Activated T-cell treated with anti-CD3 and anti-CD28 coated beads for 24 hours (primary cell): ENCODE data around the gene U2AF1L4.

Experiments used
- DNase-seq: peaks from one replicate; pipeline ENCODE4 v3.0.0-alpha.2; 2020; ENCODE audit warnings: low read depth

Gene U2AF1L4

DNA sequence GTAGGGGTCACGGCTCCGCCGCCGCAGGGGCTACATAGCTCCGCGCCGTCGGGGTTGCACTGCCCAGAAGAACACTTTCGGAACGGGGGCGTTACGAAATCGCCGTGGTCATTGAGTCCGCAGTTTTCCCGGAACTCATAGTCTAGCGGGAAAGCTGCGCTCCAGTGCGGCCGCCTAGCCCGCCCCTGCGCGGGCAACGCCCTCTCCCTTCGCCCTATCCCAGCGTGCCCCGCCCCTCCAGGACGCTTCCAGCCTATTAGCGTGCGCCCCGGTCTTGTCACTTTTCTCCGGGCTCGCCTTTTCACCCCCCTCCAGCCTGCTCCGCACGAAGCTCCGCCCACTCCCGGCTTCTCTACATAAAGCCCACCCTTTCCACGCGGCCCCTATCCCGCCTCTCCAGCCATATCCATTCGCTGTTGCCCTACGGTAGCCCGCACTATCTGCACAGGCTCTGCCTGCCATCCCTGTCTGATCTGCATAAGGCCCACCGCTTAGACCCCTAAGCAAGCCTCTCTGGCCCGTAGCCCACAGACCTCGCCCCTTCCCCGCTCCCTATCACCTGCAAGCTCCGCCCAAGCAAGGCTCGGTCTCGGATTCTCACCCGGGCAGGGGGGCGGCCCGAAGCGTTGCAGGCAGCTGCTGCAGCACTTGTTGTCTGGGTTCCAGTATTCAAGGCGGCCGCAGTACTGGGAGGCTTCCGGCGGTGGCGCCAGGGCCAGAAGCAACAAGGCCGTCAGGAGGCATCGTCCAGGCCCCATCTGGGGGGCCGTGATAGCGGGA is 4.6 kb downstream of the U2AF1L4 start:
- peak; percentile 93 for DNase-seq

DNA sequence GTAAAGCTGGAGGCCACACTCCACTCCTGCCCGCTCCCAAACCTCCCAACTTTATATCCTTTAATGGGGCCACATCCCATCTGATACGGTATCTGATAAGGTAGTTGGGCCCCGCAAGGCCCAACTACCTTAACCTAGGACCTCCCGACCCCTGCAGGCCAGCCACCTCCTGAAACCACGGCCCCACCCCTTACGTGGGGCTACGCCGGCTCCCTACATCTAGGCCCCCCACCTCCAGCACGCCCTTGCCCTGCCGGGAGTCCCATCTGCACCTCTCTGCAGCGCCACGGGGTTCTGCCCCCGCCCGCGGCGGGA is 5.2 kb downstream of the U2AF1L4 start:
- DNase-seq: no peak

DNA sequence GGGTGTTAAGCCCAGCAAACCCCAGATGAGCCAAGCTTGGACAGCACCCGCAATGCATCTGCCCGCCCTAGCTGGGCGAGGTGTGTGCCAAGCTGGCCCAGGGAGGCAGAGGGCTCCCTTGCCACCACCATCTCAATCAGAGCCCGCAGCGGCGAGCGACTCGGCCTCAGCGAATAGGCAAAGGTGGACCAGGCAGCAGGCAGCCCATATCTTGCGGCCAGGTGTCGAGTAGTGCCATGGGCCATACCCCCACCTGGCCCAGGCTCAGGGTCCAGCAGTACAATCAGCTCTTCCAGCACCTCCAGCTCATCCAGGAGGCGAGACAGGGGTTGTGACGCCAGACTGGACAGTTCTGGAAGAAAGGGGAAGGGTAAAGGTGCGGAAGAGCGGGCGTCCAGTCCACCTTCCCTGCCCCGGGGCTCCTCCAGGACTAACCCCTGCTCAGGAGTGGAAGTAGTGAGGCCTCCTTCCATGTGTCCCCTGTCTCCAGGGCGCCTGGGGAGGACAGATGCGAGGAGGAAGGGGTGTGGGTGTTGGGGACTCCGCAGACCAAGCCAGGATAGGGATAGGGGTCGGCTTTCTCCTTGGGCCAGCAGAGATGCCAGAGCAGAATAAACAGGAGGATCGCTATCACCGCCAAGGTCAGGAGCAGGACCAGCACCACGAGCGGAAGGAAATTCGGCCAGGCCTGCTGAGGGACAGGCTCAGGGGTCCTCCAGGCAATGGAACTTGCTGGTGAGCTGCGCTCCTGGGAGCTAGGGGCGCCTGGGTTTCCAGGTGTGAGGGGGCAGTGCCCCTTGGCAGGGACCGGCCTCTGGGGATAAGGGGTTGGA is 5.7 kb downstream of the U2AF1L4 start:
- DNase-seq: no peak

DNA sequence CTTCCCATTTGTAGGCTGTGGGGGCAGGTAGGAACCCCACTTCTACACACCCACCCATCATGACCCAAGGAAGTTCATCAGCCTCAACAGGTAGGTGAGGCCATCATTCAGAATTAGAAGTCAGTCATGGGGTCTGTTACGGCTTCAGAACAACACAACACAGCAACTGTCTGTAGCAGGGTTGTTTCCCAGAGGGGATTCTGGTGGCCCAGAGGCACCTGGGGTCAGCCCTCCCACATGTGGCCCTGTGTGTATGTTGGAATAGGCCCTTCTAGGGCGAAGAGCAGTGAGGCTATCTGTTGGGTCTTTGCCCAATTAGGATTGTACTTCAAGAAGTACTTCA is 6.4 kb downstream of the U2AF1L4 start:
- no peak for DNase-seq

DNA sequence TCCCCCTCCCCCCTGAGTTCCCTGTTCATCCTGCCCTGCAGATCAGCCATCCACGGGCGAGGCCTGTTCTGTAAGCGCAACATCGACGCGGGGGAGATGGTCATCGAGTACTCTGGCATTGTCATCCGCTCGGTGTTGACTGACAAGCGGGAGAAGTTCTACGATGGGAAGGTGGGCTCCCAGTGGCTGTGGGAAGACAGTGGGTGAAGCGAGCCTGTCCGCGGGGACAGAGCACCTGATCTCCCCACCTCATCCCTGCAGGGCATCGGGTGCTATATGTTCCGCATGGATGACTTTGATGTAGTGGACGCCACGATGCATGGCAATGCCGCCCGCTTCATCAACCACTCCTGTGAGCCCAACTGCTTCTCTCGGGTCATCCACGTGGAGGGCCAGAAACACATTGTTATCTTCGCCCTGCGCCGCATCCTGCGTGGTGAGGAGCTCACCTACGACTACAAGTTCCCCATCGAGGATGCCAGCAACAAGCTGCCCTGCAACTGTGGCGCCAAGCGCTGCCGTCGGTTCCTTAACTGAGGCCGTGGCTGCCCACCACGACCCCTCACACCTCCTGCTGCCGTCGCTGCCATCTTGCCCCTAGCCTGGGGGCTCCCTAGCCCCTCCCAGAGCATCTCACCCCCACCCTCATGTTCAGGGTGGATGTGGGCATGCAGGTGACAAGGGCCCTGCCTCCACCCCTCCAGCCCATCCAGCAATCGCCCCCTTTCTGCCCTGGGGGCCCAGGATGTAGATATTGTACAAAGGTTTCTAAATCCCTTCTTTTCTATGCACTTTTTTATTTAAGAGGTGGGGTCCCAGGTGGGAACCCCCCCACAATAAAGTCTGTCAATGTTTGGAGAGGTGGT is 7.0 kb downstream of the U2AF1L4 start:
- DNase-seq: no peak

DNA sequence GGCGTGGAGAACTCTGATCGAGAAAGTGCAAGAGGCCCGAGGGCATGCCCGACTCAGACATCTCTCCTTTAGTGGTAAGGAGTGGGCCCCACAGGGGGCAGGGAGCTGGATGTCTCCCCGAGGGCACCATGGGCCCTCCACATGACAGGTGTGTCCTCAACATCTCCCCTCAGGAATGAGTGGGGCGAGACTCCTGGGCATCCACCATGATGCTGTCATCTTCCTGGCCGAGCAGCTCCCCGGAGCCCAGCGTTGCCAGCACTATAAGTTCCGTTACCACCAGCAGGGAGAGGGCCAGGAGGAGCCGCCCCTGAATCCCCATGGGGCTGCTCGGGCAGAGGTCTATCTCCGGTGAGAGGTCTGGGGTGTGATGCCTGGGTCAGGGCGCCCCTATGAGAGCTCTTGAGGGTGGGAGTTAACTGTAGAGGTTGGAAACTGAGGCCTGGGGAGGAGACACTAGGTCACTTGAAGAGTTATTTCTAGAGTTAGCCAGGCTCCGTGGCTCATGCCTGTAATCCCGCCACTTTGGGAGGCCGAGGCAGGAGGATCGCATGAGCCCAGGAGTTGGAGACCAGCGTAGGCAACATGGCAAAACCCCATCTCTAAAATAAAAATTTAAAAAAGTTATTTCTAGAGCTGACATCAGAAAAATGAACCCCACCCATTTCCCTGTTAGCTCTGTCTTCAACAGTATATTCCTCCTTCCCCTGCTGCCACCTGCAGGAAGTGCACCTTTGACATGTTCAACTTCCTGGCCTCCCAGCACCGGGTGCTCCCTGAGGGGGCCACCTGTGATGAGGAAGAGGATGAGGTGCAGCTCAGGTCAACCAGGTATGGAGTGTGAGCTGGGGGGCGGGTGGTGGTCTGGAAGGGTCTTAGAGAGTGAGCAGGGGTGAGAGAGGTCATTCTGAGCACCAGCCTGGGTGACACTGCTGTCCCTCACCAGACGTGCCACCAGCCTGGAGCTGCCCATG is 8.0 kb downstream of the U2AF1L4 start:
- DNase-seq: no peak

DNA sequence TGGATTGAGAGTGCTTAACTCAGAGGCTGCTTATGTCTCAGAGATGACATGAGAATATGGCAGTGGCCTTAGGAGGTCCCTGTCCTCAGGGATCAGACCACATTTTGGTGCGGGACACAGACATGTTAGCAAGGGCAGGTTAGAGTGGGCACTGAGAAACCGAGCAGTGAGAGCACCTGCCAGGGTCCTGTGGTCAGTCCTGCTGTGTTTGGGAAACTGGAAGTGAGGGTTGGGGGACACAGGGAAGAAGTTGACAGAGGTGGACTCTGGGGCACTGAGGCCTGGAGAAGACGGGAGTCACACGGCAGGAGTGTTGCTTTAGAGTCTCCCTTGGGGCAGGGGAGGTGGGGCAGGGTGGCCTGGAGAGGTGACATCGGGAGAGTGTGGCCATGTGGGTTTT is 10.3 kb downstream of the U2AF1L4 start:
- no peak for DNase-seq

DNA sequence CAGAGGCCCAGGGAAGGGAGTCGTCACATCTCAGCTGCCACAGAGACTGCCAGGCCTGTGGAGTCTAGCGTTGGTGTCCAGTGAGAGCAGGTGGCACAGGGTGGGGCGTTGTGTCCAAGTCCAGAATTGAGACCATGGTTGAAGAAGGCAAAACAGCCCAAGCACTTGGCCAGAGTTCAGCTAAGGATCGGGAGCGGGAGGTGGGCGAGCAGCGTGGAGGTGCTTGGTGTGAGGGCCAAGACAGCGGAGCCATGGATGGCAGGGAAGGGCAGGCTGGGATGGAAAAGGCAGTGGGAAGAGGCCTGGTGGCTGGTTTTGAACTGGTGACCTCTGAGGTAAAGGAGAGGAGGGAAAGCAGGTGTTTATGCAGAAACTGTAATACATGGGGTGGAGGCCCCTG is 10.9 kb downstream of the U2AF1L4 start:
- DNase-seq: no peak

DNA sequence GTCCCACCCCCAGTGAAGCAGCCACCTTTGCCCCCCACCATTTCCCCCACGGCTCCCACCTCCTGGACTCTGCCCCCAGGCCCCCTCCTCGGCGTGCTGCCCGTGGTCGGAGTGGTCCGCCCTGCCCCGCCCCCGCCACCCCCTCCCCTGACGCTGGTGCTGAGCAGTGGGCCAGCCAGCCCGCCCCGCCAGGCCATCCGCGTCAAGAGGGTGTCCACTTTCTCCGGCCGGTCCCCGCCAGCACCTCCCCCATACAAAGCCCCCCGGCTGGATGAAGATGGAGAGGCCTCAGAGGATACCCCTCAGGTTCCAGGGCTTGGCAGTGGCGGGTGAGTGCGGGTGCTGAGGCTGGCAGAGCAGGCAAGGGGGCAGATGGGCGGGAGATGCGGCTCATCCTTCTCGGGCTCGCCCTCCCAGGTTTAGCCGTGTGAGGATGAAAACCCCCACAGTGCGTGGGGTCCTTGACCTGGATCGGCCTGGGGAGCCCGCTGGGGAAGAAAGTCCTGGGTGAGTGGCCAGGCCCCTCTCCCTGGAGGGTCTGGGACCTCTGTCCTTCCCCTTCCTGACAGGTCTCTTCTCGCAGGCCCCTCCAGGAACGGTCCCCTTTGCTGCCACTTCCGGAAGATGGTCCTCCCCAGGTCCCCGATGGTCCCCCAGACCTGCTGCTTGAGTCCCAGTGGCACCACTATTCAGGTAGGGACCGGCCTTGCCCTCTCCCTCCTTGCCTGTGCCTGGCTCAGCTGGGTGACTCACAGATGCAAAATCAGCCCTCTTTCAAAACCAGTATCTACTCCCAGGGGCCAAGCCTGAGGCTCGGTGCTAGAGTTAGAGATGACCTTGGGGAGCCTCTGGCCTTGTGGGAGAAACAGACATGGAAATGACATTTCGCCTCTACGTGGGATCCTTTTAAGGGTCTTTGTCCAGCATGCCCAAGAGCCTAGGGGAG is 11.8 kb downstream of the U2AF1L4 start:
- no peak for DNase-seq

DNA sequence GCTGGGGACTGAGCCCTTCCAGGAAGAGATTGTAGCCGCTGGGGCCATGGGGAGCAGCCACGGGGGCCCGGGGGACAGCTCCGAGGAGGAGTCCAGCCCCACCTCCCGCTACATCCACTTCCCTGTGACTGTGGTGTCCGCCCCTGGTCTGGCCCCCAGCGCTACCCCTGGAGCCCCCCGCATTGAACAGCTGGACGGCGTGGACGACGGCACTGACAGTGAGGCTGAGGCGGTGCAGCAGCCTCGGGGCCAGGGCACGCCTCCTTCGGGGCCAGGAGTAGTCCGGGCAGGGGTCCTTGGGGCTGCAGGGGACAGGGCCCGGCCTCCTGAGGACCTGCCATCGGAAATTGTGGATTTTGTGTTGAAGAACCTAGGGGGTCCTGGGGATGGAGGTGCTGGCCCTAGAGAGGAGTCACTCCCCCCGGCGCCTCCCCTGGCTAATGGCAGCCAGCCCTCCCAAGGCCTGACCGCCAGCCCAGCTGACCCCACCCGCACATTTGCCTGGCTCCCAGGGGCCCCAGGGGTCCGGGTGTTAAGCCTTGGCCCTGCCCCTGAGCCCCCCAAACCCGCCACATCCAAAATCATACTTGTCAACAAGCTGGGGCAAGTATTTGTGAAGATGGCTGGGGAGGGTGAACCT is 12.6 kb downstream of the U2AF1L4 start:
- DNase-seq: no peak

DNA sequence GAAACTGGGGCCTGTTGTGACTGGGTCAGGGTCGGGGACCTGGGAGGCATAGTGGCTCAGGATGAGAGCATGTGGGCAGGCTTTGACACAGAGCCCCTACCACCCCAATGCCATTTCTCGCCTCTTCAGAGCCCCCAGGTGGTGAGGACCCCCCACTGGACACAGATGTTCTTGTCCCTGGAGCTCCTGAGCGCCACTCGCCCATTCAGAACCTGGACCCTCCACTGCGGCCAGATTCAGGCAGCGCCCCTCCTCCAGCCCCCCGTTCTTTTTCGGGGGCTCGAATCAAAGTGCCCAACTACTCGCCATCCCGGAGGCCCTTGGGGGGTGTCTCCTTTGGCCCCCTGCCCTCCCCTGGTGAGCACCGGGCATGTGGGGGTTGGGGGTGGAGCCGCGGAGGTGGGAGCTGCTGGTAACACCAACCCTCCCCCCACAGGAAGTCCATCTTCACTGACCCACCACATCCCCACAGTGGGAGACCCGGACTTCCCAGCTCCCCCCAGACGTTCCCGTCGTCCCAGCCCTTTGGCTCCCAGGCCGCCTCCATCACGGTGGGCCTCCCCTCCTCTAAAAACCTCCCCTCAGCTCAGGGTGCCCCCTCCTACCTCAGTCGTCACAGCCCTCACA is 13.3 kb downstream of the U2AF1L4 start:
- no peak for DNase-seq

DNA sequence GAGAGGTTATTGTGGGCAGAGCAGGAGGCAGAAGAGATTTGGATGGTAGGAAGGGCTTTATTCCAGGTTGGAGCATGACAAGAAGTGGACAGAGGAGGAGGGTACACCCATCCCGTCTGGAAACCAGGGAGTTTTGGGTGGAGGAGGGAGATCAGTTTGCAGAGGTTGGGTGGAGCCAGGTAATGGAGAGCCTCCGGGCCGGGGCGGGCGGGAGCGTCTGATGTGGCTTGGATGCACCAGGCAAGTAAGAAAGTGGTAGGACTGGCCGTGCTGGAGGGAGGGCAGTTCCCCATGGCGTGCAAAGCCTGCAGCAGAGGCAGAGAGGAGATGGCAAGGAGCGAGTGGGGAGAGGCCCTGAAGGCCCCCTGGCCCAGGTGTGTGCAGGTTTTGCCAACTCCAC is 13.9 kb downstream of the U2AF1L4 start:
- DNase-seq: no peak

DNA sequence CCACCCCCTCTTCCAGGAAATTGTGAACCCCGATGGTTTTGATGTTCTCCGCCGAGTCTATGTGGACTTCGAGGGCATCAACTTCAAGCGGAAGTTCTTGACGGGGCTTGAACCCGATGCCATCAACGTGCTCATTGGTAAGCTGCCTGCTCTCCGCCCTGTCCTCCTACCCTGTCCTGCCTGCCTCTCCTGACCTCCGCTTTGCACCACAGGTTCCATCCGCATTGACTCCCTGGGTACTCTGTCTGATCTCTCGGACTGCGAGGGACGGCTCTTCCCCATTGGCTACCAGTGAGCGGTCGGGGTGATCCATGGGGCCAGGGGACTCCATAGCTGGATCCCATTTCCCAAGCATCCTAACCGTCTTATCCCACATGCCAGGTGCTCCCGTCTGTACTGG is 14.9 kb downstream of the U2AF1L4 start:
- DNase-seq: no peak

DNA sequence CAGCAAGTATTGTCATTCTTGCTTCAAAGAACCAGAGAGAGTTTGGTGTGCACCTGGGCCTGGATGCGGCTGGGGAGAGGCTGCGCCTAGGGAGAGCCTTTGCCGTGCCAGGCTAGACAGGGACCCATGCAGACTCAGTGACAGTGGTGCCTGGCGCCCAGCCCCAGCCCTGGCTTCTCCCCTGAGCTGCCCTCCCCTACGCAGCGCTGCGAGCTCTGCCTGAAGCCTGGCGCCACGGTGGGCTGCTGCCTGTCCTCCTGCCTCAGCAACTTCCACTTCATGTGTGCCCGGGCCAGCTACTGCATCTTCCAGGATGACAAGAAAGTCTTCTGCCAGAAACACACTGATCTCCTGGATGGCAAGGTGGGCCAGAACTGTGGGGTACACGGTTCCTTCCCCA is 15.5 kb downstream of the U2AF1L4 start:
- DNase-seq: no peak

DNA sequence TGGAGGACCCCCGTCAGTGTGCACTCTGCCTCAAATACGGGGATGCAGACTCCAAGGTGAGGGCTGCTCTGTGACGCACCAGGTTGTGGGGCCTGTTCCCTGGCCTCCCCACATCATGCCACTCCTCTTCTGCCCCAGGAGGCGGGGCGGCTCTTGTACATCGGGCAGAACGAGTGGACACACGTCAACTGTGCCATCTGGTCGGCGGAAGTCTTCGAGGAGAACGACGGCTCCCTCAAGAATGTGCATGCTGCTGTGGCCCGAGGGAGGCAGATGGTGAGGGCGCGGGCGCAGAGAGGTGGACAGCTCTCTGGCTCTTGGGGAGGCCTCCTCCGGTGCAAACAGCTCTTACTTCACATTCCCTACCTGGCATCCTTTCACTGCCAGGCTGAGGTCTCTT is 16.2 kb downstream of the U2AF1L4 start:
- DNase-seq: no peak

DNA sequence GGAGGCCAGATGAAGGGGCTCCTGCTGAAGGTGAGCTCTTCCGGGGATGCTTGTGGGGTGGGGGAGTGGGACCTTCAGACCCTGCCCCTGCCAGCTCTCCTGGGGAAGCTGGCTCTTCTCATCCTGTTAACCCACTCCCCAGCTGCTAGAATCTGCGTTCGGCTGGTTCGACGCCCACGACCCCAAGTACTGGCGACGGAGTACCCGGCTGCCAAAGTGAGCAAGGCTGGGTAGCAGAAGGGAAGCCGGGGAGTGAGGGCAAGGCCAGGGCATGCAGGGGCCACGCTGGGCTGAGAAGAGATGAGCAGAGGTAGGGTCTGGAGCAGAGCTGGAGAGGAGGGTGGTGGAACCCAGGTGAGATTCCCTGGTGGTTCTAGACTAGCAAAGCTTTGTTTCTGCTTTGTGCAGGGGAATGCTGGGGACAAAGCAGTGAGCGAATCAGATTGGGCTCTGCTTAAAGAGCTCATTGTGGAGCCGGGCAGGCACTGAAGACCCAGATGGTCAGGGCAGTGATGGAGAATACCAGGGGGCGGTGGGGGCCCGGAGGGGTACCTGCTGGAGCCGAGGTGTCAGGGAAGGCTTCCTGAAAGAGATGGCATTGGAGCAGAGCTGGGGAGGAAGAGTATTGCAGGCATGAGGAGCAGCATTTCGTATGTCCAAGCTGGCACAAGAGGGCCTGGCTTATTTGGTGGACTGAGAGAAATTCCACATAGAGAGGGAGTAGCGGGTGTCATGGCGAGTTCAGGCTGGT is 17.1 kb downstream of the U2AF1L4 start:
- no peak for DNase-seq

DNA sequence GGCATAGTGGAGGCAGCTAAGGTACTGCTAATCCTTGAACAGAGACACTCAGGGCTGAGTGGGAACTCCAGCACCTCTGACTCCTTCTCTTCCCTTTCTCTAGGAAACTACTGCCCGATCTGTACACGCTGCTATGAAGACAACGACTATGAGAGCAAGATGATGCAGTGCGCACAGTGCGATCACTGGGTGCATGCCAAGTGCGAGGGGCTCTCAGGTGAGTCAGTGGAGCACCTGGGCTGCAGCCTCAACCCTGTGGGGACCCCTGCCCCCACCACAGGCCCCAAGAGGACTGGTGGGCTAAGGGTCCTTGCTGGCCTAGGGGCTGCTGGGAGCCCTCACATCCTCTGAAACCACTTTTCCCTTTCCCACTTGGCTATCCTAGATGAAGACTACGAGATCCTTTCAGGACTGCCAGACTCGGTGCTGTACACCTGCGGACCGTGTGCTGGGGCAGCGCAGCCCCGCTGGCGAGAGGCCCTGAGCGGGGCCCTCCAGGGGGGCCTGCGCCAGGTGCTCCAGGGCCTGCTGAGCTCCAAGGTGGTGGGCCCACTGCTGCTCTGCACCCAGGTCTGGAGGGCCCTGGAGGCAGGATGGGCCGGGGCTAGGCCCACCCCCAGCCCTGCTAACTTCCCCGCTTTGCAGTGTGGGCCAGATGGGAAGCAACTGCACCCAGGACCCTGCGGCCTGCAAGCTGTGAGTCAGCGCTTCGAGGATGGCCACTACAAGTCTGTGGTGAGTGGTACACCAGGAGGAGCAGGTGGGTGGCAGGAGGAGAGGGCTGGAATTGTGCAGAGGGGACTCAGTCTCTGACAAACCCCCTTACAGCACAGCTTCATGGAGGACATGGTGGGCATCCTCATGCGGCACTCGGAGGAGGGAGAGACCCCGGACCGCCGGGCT is 17.9 kb downstream of the U2AF1L4 start:
- DNase-seq: no peak
